Muscle layer of colon (tissue), 2 donors: ENCODE measurements around the gene MAGEB18.

ENCODE experiments used
- H3K27ac ChIP-seq: one replicate; pipeline ENCODE4 v1.7.0; 2013; ENCODE audit warnings: low read depth, mild to moderate bottlenecking, low read length, moderate library complexity
- H3K27me3 ChIP-seq, 2 donors: one replicate each; pipeline ENCODE4 v1.7.0; 2013; ENCODE audit warnings: low read length in 2 of 2, mild to moderate bottlenecking in 2 of 2; ENCODE audit not compliant: insufficient read depth in 2 of 2, control insufficient read depth in 1 of 2
- H3K36me3 ChIP-seq: one replicate; pipeline ENCODE4 v1.7.0; 2013; ENCODE audit warnings: mild to moderate bottlenecking, low read length; ENCODE audit not compliant: insufficient read depth
- H3K4me1 ChIP-seq: one replicate; pipeline ENCODE4 v1.7.0; 2013; ENCODE audit warnings: mild to moderate bottlenecking, low read length; ENCODE audit not compliant: insufficient read depth
- H3K4me3 ChIP-seq, 2 donors: one replicate each; pipeline ENCODE4 v1.7.0; 2013; ENCODE audit warnings: low read length in 2 of 2, low read depth in 1 of 2, mild to moderate bottlenecking in 1 of 2, moderate library complexity in 1 of 2
- H3K9ac ChIP-seq: one replicate; pipeline ENCODE4 v1.7.0; 2013; ENCODE audit warnings: low read length
- H3K9me3 ChIP-seq: one replicate; pipeline ENCODE4 v1.7.0; 2013; ENCODE audit warnings: mild to moderate bottlenecking, low read length
- donor health status: abdominal sarcoma.
- donor health status: Adenocarcinoma of cecum.

MAGEB18 gene

GRCh38 chrX:26138274-26138673 is at the start of gene MAGEB18:
Gene MAGEB18 (plus strand): TSS chrX:26138343. CDS start chrX:26138986, 643 bp downstream.
- H3K9me3 ChIP-seq = no peaks in the 10 kb centered on the region
- H3K27ac ChIP-seq = no peak within 1 kb of the TSS
- no peaks in the 10 kb centered on the region for H3K36me3 ChIP-seq
- H3K4me1 ChIP-seq = no peaks in the 10 kb centered on the region
- H3K4me3 ChIP-seq = no peak within 1 kb of the TSS
- H3K9ac ChIP-seq = no peak within 1 kb of the TSS
- H3K27me3 ChIP-seq = no peaks in the 10 kb centered on the region

GRCh38 chrX:26100421-26100920 is 37.7 kb upstream of the MAGEB18 start:
- Histone ChIP-seq H3K9ac (no peak overlapping the region), H3K4me3 (no peak overlapping the region), H3K27me3 (no peaks in the 10 kb centered on the region), H3K9me3 (no peaks in the 10 kb centered on the region), H3K36me3 (no peaks in the 10 kb centered on the region), H3K27ac (no peak overlapping the region), H3K4me1 (no peaks in the 10 kb centered on the region)

GRCh38 chrX:26109142-26109541 is 29.0 kb upstream of the MAGEB18 start:
- no peak overlapping the region for H3K4me3 ChIP-seq
- H3K27me3 ChIP-seq = no peaks in the 10 kb centered on the region
- H3K4me1 ChIP-seq = no peaks in the 10 kb centered on the region
- H3K27ac ChIP-seq = no peak overlapping the region
- no peaks in the 10 kb centered on the region for H3K9me3 ChIP-seq
- H3K36me3 ChIP-seq = no peaks in the 10 kb centered on the region
- H3K9ac ChIP-seq = no peak overlapping the region

GRCh38 chrX:26146024-26146423 is 7.9 kb downstream of the MAGEB18 start:
- H3K36me3 ChIP-seq = no peaks in the 10 kb centered on the region
- no peak overlapping the region for H3K9ac ChIP-seq
- no peaks in the 10 kb centered on the region for H3K4me1 ChIP-seq
- no peaks in the 10 kb centered on the region for H3K9me3 ChIP-seq
- no peak overlapping the region for H3K4me3 ChIP-seq
- no peaks in the 10 kb centered on the region for H3K27me3 ChIP-seq
- no peak overlapping the region for H3K27ac ChIP-seq

- H3K4me1 ChIP-seq = no peaks in the 10 kb centered on the region
- H3K4me3 ChIP-seq = no peak within 1 kb of the TSS
- no peaks in the 10 kb centered on the region for H3K9me3 ChIP-seq
- H3K36me3 ChIP-seq = no peaks in the 10 kb centered on the region
- no peaks in the 10 kb centered on the region for H3K27me3 ChIP-seq
- no peak within 1 kb of the TSS for H3K27ac ChIP-seq
- no peak within 1 kb of the TSS for H3K9ac ChIP-seq
These were observed 22.2 kb downstream of the MAGEB18 start, which contains the start of gene MAGEB6B for GRCh38 chrX:26160301-26160700. Gene MAGEB6B (plus strand): TSS chrX:26160601. CDS start chrX:26160601, 0 bp downstream.
